ENCODE results near the gene MEMO1.
"Not testable (repeated sequence)": the region's sequence is repeated elsewhere in the genome, so short reads cannot be mapped to it uniquely, and the experiment has no call there.

The MEMO1 gene

DNA sequence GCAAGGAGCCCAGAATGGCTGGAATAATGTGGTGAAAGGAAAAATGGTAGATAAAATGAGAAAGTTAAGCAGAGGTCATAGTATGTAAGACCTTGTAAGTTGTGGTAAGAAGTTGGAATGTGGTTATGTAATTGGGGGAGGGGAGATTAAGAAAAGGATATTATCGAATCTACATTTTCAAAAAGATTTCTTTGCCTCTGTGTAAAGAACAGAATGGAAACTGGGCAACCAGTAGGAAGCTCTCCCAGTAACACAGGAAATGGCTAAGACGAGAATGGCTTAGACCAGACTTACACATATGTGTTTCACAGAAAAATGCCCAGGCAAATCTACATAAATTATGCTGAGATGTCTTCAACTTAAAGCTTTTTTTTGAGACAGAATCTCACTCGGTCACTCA is 13.2 kb downstream of the MEMO1 start:
- DNase-seq, result no peak

GRCh38 chr2:31996571-31997150 is 14.1 kb downstream of the MEMO1 start:
- no peak for DNase-seq

DNA sequence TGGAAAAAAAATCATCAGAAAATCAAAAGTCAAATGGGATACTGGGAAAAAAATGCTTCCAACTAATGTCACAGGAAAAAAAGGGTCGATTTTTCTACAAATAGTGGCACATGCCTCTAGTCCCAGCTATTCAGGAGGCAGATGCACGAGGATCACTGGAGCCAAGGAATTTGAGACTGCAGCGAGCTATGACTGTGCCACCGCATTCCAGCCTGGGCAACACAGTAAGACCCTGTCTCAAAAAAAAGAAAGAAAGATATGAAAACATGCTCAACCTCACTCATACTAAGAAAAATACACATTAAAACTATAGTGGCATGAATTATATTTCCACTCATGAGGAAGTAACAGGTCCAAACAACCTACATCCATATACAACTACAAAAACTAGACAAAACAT is 17.9 kb downstream of the MEMO1 start:
- DNase-seq, result no peak

DNA sequence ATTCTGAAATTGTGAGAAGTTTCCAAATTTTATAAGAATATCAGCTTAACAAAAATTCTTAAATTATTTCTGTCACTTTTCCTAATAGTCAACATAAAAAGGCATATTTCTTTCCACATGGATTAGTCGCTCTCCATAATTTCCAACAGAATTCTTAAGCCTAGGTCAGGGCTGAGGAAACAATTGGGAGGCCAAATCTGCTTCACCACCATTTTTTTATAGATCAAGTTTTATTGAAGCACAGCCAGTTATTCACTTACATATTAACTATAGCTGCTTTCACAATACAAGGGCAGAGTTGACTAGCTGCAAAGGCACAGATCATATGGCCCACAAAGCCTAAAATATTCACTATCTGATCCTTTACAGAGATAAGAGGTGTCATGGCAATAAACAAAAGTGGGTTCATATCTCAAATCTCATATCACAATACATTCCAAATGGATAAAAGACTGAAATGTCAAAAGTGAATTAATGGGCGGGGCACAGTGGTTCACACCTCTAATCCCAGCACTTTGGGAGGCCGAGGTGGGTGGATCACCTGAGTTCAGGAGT is 18.7 kb downstream of the MEMO1 start:
- DNase-seq, result no peak

DNA sequence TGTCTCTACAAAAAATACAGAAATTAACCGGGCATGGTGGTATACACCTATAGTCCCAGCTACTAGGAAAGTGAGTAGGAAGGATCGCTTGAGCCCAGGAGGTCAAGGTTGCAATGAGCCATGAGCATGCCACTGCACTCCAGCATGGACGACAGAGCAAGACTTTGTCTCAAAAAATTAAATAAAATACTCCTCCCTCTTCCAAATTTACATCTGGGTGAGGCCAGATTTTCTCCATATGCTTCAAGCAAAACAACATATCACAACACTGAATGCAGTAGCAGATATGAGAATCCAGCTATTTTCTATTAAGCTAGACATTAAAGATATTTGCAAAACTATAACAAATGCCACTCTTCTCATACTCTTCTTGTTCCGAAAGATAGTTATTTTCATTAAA is 20.9 kb downstream of the MEMO1 start:
- DNase-seq, result no peak

DNA sequence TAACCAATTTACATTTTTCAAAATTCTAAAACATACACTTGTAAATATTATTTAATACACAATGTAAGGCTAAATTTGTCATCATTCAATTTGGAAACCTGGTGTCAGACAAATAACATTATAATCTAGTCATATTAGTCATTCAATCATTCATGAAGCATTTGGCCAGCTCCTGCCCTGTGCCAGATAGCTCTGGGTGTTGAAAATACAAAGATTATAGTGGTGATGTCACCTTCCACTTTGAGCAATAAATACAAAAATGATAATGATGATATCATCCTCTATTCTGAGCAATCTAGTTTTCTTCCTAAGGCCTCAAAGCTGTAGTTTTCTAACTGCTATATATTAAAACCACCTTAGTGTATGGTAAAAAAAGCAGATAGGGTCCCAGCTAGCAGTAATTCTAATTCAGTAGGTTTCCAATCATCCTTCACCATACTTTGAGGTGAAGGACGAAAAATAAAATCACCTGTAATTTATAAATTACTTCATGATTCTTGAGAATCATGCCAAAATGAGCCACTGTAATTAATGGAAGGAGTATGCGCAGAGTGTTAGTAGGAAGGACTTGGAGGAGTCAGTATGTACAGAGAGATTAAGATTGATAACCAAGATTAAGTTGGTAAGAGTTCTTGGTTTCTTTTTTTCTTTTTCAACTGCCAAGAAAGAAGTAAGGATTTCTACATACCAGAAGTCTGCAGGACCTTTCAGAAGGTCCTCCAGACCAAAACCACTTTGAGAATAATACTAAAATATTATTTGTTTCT is 23.2 kb downstream of the MEMO1 start:
- DNase-seq, result no peak

- DNase-seq, result no peak
Measured at GRCh38 chr2:31986906-31987305, 23.9 kb downstream of the MEMO1 start.

- no peak for DNase-seq
Measured at GRCh38 chr2:31983762-31984467, 26.9 kb downstream of the MEMO1 start.

DNA sequence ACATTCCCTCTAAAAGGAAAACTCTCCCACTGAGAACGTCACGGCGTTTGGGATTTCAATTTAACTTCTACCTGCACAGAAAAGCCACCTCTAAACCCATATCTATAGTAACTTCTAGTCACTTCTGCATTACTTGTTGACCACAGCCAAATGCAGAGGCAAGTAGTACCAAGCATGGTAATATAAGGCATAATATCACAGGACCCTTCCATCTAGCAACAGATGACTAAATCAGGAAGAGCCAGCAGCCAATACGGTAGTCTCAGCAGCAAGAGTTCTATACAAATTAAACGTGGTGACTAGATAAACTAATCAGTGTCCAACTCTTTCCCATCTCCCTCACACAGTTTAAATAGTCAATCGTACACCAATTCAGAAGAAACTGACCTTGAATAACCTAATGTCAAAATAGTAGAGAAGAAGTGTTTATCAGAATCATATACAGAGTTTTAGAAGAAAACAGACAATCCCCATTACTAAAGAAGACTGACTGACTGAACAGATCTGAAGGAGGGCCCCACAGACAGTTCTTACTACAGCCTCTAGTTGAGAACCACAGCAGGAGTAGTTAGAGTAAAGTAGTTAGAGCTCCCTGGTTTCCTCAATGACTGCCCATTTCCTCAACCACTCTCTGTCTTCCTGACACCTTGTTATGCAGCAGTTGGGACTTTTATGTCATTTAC is 30.0 kb downstream of the MEMO1 start:
- no peak for DNase-seq

GRCh38 chr2:31979956-31980355 is 30.9 kb downstream of the MEMO1 start:
- no peak for DNase-seq

- DNase-seq, result no peak
Measured at GRCh38 chr2:31979018-31979417, 31.8 kb downstream of the MEMO1 start.

- no peak for DNase-seq
Measured at GRCh38 chr2:31978436-31978835, 32.4 kb downstream of the MEMO1 start.

GRCh38 chr2:31973665-31974064 is 37.1 kb downstream of the MEMO1 start:
- DNase-seq, result no peak

GRCh38 chr2:31972059-31972458 is 38.7 kb downstream of the MEMO1 start:
- no peak for DNase-seq

DNA sequence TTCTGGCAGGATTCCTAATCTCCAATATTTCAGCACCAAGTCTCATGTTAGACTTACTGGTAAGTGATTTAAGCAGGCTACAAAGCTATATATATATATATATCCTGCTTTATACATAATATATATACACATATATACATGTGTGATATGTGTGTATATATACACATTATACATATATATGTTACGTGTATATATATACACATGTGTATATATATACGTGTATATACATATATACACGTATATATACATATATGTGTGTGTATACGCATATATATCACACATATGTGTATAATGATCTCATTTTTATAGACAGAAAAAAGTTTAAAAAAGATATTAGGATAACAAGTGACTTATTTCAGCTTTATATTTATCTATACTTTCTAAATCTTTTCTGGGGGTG is 41.6 kb downstream of the MEMO1 start:
- DNase-seq, result no peak

GRCh38 chr2:31967790-31968189 is 43.0 kb downstream of the MEMO1 start:
- DNase-seq, result no peak

- not testable (repeated sequence) for DNase-seq
Measured at GRCh38 chr2:31966402-31966801, 44.4 kb downstream of the MEMO1 start.

DNA sequence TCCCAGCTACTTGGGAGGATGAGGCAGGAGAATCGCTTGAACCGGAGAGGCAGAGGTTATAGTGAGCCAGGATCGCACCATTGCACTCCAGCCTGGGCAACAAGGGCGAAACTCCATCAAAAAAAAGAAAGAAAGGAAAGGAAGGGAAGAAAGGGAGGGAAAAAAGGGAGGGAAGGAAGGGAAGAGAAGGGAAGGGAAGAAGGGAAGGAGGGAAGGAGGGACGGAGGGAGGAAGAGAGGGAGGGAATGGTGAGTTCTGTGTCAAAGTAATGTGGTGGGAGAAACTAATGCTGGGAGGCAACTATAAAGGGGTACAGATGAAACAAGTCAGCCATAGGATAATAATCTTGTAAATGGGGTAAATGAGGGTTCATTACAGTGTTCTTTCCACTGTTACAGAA is 45.7 kb downstream of the MEMO1 start:
- no peak for DNase-seq

- DNase-seq, result no peak
Measured at GRCh38 chr2:31962757-31963361, 47.9 kb downstream of the MEMO1 start.

DNA sequence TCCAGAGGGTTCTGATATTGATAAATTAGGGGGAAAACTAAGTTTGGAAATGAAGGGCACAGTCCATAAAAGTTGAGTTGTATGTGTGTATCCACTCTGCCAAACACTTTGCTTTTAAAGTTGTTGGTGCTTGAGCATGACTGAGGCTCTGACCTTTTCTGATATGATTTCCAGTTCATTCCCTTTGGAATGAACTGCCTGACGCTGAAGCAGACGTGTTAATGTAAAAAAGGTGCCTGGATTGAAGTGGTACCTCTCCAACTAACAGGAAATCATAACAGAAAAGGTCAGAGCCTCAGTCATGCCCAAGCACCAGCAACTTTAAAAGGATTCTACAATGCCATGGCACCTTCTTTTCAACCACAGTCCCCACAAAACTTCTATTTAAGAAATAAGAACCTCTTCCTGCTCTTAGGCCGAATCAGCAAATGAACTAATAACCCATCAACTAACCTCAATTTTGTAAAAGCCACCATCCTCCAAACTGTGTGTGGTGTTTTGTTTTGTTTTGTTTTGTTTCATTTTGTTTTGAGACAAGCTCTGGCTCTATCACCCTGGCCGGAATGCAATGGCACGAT is 52.6 kb downstream of the MEMO1 start:
- no peak for DNase-seq

- DNase-seq, result no peak
Measured at GRCh38 chr2:31957354-31958139, 53.3 kb downstream of the MEMO1 start.

- DNase-seq, result not testable (repeated sequence)
Measured at GRCh38 chr2:31956934-31957333, 53.9 kb downstream of the MEMO1 start.

Data from NCI-H2171 treated with DMSO at 0.1 percent for 48 hours (cell line).